GM18858 (cell line): Measurements from ENCODE around the gene ANKAR.
"Not testable (repeated sequence)": the region's sequence is repeated elsewhere in the genome, so short reads cannot be mapped to it uniquely, and the experiment has no call there.

Experiments used
- ATAC-seq: cut with Tn5 transposase; IDR thresholded peaks from one replicate; pipeline ENCODE4 v1.9.1; 2021; ENCODE audit not compliant: unreplicated experiment

The ANKAR gene

GRCh38 chr2:189700681-189701080 lies 26.2 kb downstream of the ANKAR start:
- no peak for ATAC-seq

- ATAC-seq: no peak
Observed at GRCh38 chr2:189702071-189702470, 27.6 kb downstream of the ANKAR start.

GRCh38 chr2:189709501-189710221 lies 35.2 kb downstream of the ANKAR start:
- ATAC-seq: no peak

DNA sequence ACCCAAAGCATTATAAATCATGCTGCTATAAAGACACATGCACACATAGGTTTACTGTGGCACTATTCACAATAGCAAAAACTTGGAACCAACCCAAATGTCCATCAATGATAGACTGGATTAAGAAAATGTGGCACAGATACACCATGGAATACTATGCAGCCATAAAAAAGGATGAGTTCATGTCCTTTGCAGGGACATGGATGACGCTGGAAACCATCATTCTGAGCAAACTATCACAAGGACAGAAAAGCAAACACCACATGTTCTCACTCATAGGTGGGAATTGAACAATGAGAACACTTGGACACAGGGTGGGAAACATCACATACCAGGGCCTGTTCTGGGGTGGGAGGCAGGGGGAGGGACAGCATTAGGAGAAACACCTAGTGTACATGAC lies 43.1 kb downstream of the ANKAR start:
- ATAC-seq: not testable (repeated sequence)

DNA sequence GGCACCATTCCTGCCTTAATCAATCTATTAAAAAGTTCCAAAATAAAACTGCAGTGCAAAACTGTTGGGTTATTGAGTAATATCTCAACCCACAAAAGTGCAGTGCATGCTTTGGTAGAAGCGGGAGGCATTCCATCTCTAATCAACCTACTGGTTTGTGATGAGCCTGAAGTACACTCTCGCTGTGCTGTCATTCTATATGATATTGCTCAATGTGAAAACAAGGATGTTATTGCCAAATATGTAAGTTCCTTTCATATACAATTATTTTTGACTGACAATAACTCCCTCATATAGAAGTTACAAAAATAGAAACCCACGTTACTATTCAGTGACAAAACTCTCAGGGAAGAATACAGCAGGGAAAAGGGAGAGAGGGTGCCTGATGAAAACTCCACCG lies 45.1 kb downstream of the ANKAR start:
- no peak for ATAC-seq

GRCh38 chr2:189723192-189723591 lies 48.7 kb downstream of the ANKAR start:
- ATAC-seq: no peak
